Activated CD4-positive, CD25-positive, alpha-beta regulatory T cell treated with anti-CD3 and anti-CD28 coated beads, Interleukin-2, amount 50 U/mL, for 24 hours (primary cell): ENCODE results near the gene IMMP2L.
A peak's percentile ranks its signal among the peaks of the same experiment; 100 is the strongest.
"Not testable (repeated sequence)": the region's sequence is repeated elsewhere in the genome, so short reads cannot be mapped to it uniquely, and the experiment has no call there.

Experiments used
- ATAC-seq, 2 donors: fragments of 150-1000 bp; cut with Tn5 transposase; one replicate each; pipeline ENCODE4 v1.10.0; 2021; ENCODE audit warnings: mild to moderate bottlenecking in 1 of 2, moderate library complexity in 1 of 2

The IMMP2L gene

DNA sequence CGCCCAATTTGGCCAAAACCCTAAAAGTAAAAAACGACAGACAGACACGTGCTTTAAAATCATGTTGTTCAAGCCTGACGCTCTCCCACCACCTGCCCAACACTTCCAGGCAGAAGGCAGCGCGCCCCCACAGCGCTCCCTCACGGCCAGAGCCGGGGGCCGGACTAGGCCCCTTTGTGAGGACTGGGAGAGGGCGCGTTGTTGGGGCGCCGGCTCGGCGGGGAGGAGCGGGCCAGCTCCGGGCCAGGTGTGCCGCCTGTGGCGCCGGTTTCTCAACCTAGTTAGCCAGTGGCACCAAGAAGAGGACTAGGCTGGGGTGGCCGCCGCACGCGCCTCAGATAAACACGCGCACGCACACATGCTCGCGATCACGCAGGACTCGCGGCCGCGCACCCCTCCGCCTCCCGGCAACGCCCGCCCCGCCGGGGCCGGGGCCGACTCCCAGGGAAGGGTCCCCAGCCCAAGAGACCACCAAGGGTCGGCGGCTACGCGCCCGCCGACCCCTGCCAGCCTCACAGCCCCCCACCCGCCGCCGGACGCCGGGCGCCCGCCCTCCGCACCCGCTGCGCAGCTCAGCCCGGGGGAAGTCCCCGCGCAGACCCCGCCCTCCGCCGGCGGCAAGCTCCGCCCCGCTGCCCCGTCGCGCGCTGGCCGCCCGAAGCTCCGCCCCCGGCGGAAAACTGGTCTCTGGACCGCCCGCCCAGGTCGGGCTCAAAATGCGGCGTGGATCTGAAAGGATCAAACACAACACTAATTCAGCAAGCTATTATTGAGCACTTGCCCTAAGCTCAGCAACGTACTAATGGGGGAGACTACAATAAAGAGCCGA is at the start of gene IMMP2L:
Gene IMMP2L (minus strand): TSS at position 589 of the 829 bp plus-strand sequence.
- ATAC-seq: peak; percentile 90 to 95

- ATAC-seq: not testable (repeated sequence)
Observed at GRCh38 chr7:111609483-111610254, 47.4 kb upstream of the IMMP2L start.

GRCh38 chr7:111607621-111608020 is 45.3 kb upstream of the IMMP2L start:
- no peak for ATAC-seq

DNA sequence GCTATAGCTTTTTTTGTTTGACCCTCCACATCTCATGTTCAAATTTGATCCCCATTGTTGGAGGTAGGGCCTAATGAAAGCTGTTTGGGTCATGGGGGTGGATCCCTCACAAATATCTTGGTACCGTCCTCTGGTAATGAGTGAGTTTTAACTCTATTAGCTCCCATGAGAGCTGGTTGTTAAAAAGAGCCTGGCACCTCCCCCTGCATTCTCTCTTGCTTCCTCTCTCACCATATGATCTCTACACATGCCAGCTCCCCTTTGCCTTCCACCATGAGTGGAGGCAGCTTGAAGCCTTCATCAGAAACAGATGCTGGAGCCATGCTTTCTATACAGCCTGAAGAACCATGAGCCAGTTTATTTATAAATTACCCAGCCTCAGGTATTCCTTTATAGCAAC is 43.0 kb upstream of the IMMP2L start:
- no peak for ATAC-seq

- ATAC-seq: no peak
Observed at GRCh38 chr7:111600091-111600490, 37.8 kb upstream of the IMMP2L start.

GRCh38 chr7:111595780-111596179 is 33.5 kb upstream of the IMMP2L start:
- no peak for ATAC-seq

- no peak for ATAC-seq
Observed at GRCh38 chr7:111594602-111595001, 32.3 kb upstream of the IMMP2L start.

DNA sequence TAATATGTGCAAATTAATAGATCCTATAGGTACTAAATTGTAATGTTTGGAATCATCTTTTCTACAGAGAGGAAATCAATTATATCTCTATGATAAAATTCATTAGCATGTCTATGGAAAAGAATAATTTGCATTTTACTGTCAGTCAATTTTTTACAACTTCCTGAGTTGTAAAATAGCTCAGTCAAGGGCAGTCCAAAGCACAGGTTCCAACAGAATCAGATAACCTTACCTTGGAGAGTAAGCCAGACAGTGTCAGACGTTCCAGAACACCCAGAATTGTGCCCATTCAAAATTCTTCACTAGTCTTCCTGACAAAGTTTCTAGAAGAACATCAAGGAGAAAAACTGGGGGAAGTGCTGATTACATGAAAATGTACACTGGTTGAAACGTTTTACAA is 31.1 kb upstream of the IMMP2L start:
- ATAC-seq: no peak

DNA sequence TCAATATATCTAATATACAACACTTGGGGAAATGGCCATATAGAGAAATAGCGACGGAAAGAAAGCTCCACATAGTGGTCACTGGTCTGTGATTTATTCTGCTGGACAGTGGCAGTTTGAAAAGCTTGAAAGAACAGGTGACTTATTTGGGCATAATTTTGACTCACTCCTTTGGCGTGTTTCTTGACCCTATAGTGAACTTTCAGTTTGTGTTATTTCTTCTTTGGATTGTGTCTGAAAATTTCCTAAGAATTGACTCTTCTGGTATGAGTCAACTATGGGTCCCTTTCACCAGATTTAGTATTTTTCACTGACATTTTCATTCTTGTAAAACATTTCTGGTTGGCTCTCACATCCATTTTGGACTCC is 25.8 kb upstream of the IMMP2L start:
- no peak for ATAC-seq

DNA sequence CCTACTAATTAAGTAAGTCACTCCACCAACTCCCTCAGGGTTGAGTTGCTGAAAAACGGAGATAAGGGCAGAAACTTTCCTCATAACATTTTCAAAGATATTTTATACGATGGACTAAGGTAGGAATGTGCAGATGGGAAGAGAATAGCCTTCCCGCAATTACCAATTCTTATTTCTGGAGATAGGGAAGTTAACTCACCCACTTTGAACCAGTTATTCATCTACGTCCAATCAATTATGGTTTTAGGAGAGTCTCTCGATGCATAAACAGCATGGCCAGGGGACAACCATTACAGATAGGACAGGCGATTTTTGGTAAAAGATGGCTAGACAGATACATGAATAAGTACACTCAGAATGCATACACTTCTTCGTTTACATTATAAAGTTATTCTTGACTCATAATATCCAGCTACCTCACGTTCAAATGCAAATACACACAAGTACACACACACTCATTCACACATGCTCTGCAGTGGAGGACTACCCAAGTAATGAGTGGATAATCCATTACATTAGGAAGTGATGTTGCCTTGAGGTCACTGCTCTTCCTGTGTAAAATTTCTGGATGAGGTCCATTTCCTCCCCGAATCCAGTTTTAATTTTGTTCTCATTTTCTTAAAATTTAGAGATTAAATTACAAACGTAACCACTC is 25.2 kb upstream of the IMMP2L start:
- no peak for ATAC-seq

DNA sequence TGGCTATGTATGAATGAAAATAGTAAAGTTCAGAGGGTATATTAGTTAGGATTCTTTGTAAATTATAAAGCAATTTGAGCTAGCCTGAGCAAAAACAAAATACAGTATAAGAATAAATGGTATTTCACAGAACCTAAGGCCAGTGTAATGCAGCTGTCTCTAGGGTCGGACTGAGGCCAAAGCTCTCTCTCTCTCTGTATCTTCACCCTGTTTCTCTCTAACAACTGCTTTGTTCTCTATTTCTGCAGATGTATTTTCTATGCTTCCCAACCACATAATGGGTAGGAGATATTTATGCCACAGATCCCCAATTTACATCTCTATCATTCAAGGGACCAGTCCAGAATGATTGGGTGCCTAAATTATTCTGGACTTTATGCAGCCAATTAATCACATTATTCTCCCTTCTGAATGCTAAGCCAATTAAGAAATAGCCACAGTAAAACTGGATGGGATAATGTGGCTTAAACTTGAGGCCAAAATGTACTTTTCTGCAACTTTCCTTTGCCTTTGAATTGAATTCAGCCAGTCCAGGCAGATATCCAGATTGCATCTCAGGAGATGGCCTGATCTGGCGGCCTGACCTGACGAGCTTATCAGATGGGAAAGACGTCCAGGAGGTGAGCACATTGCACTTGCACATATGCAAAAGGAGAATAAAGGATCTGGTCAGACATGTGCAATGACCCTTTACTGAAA is 24.6 kb upstream of the IMMP2L start:
- ATAC-seq: no peak

DNA sequence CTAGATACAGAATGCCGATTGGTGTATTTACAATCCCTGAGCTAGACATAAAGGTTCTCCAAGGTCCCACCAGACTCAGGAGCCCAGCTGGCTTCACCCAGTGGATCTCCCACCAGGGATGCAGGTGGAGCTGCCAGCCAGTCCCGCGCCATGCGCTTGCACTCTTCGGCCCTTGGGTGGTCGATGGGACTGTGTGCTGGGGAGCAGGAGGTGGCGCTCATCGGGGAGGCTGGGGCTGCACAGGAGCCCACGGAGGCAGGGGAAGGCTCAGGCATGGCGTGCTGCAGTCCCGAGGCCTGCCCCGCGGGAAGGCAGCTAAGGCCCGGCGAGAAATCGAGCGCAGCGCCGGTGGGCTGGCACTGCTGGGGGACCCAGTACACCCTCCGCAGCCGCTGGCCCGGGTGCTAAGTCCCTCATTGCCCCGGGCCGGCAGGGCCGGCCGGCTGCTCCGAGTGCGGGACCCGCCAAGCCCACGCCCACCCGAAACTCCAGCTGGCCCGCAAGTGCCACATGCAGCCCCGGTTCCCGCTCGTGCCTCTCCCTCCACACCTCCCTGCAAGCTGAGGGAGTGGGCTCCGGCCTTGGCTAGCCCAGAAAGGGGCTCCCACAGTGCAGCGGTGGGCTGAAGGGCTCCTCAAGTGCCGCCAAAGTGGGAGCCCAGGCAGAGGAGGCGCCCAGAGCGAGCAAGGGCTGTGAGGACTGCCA is 19.6 kb upstream of the IMMP2L start:
- ATAC-seq: not testable (repeated sequence)

DNA sequence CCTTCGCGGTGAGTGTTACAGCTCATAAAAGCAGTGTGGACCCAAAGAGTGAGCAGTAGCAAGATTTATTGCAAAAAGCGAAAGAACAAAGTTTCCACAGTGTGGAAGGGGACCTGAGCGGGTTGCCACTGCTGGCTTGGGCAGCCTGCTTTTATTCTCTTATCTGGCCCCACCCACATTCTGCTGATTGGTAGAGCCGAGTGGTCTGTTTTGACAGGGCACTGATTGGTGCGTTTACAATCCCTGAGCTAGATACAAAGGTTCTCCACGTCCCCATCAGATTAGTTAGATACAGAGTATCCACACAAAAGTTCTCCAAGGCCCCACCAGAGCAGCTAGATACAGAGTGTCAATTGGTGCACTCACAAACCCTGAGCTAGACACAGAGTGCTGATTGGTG is 18.9 kb upstream of the IMMP2L start:
- not testable (repeated sequence) for ATAC-seq

- no peak for ATAC-seq
Observed at GRCh38 chr7:111578754-111579153, 16.5 kb upstream of the IMMP2L start.

DNA sequence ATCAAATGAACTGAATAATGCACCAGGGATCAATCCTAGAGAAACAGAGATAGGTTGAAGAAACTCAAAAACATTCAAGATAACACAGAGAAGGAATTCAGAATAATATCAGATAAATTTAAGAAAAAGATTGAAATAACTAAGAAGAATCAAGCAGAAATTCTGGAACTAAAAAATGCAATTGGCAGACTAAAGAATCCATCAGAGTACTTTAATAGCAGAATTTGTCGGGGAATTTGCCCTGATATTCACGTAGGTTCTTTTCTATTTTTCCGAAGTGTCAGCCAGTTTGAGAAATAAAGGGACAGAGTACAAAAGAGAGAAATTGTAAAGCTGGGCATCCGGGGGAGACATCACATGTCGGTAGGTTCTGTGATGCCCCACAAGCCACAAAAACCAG is 9.4 kb upstream of the IMMP2L start:
- ATAC-seq: no peak

DNA sequence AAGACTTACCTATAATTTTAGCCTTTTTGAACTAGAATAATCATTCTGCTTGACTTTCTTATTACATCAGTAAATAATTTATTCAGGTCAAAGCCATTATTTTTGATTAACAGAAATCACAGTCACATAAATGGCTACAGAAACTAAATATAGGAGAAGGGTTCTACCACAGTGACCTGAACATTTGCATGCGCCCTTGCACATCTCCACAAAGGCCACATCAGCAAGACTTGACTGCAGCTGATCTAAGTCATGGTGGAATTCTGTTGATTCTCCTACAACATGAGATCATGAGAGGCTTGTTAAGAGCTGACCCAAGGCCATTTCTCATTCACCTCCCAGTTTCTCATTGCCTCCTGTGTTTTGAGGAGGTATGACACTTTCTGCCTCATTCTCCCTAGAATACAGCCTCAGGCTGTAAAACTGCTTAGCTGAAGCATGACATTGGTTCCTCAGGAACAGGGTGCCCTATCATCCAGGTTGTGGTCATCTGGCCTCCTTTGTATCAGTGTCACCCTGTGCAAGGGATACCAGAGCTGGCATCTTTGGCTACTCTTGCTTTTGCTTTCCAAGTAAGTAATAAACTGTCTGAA is 6.7 kb upstream of the IMMP2L start:
- no peak for ATAC-seq

DNA sequence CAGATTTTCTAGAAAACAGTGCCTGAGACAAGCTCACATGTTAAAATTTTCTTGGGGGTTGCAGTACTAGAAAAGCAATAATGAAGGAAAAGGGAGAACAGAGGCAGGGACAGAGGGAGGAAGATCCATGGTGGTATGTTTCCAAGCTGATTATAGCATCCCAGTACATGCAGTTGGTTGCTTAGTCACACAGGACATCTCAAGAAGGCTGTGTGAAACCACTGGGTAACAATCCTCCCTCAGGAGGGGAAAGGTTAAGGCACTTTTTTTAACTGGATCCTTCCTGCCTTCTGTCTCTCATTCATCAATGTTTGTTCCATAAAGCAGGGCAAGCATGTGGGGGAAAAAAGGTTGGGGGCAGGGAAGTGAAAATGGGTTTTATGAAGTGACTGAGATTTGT is 6.1 kb upstream of the IMMP2L start:
- no peak for ATAC-seq

DNA sequence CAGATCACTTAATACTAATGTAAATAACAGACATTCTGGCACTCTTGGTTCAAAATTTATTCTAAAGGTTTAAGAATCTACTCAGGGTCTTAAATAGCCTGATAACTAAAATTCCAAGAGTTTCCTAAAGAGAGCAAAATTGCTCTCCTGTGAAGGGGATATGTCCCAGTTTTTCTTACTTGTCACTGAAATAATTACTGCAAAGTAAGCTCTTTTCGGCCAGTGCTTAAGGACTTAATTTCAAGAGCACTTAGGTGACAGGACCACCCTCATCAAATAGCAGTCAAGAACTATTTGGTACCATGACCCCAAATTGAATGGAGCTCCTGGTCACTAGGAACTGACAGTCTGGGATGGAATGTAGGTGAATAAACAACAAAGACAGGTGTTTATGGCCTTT is 1.8 kb upstream of the IMMP2L start:
- ATAC-seq: no peak

- ATAC-seq: no peak
Observed at GRCh38 chr7:111561654-111561903, 713 bp downstream of the IMMP2L start.

- no peak for ATAC-seq
Observed at GRCh38 chr7:111560773-111561653, 1.3 kb downstream of the IMMP2L start.

GRCh38 chr7:111558991-111559390 is 3.3 kb downstream of the IMMP2L start:
- peak in 1 of 2 donors; percentile 17 for ATAC-seq
